ENCODE measurements around the gene ATP7B.

The ATP7B gene

DNA sequence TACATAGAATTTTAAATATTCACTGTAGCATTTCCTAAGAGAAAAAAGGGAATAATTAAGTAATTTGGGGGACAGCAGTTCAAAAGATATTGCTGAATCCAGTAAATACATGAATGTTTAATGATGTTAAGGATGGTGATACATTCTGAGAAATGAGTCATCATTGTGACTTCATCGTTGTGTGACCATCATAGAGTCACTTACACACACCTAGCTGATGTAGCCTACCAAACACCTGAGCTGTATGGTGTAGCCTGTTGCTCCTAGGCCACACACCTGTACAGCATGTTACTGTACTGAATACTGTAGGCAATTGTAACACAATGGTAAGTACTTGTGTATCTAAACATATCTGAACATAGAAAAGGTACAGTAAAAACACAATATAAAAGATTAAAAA, 34.8 kb downstream of the ATP7B start:
- DNase-seq, result no peak

DNA sequence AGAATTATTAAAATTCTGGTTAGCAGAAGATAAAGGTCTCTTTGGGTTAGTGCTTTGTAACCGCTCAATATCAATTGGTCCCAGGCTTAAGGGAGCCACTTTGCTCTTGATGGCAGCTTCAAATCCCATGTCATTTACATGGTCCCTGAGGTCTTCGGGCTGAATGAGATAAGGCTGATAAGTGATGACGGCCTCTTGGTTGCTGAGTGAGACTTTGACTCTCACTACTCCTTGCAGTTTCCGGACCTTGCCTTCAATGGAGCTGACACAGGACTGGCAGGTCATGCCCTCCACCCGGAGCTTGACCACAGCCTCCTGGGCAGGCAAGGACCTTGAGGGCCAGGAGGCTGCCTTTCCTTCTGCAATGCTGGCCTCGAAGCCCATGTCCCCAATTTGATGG, 36.8 kb downstream of the ATP7B start:
- no peak for DNase-seq

DNA sequence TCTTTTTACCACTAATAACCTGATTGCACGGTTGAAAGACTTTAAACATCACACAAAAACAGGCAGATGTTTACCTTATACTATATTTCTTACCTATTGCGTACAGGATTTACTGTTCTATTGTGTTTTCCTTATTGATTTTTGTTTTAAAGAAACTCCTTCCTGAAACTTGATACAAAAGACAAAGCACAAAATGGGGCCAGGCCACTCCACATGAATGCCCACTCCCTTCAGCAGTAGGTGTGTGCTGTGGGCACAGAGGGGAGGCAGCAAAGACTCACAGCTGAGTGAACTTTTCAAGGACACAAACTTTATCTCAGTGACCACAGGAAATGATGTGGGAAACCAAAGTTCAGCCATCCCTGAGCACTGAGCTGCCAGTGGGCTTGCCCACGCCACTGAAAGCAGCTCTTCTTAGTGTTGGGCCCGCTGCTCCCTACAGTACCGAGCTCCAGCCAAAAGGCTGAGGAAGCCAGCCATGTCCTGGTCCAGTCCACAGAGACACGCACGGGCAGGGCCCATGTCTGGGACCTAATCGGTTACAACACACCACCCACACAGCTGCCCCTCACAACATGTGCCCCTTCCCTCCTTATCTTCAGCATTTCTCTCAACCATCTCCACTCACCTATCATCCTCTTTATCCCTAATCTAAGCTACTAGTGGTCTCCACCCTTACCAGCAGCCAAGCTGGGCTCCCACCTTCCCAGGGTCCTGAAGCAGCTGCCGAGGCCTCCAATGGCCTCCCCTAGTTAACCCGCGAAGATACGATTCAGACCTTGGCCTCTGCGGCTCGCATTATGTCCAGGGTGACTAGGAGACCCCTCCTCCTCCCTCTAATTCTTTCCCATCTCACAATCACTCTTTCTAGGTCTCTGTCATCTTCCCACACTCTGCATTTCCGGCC, 39.5 kb downstream of the ATP7B start:
- no peak for DNase-seq

DNA sequence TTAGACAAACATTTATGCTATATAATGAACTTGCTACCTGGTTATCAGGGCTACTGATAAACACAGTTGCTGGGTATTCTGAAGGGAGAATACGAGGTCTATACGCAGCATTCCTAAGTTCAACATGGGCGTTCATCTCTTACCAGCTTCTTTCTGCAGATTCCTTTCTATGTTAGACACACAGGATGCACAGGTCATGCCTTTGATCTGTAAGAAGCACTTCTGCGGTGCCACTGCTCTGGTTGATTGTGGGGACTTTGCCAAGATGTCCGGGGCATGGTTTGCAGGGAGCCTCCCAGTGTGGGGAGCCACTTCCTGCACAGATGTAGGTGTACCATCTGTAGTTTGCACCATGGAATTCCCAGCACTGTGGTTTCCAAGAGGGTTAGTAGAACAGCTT, 40.9 kb downstream of the ATP7B start:
- DNase-seq, result peak in 1 of 2 donors; percentile 4

DNA sequence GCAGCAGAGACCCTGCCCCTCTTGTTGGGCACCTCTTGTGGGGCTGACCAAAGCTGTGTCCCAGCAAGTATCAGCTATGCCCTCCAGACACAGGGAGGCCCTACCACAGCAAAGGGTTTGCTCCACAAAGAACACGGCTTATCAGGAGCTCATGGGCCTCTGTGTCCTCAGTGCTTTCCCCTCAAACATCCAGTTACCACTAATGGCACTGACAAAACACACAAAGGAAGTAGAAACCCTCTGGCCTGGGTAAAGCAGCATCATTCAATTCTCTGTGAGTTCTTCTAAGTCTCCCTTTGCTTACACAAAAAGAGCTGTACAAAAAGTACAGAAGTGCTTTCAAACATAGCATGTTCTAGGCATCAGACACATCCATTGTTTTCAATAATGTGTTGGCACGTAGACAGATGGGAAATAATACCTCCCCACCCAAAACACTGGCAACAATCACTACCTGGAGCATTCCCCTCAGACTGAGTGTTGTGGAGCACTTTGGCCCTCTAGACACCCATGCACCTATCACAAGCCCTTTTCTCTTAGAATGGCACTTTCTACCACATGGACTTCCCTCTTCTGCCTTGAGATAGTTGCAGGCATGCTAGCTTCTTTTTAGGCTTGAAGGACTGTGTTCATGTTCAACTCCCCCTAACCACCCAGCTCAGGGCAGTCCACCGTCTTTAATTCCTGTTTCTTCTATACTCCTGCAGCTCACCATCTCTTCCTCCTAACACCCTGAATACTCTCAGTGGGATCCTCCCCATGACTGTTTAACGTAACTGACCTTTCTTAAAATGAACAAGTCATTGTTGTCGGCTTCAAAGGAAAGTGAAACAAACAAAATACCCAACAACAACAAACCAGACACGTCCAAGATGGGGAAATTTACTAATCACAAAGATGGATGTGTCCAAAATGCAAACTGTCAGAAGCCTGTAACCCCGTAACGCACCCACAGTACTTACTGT, 43.5 kb downstream of the ATP7B start:
- no peak for DNase-seq

DNA sequence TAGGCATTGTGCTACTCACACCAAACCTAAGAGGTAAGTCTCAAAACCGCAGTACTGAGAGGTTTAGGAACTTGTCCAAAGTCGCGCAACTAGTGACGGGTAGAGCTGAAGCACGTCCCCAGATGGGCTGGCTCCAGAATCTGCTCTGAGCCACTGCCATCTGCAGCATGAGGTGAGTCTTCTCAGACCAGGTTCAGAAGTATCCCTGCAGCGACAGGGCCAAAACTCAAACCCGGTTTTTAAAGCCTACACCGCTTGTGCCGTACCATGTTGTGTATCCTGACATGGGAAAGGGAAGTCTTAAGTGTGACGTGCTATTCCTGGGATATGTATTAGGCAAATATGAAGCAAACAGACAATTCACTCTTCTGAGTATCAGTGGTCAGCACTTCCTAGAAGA, 45.1 kb downstream of the ATP7B start:
- DNase-seq, result no peak

DNA sequence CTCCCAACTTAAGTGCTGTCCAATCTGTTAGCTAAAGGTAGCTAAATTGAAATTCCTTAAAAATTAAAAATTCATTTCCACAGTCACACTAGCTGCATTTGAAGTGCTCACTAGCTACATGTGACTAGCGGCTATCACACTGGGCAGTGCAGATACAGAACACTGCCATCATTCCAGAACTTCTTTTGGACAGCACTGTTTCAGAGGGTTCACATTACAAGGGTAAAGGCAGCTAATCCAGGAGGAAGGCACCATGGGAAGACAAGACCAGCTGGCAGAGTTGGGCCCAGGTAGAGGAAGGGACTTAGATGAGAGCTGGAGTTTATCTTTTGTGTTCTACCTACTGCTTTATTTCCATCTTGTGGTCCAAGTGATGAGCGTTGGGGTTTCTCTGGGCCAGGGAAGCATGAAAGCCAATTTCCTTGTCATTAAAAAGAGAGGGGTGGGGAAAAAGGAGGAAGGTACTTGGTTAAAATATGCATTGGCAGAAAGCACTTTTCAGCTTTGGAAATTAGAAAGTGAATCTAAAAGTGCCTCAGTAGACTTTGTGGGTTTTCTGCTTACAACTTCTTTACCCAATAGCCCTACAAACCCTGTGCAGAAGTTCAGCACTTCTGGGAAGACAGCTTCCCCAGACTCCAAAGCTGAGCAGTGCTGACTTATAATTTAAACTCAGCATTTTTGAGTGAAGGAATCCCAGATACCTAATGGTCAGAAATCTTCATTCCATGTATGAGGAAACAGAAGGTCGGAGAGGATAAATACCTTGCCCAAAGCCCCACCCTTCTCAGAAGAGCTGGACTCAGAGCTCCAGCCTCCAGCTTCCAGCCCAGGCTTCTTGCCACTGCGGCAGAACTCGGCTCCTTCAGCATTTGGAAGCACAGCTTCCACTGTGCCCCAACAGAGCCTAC, 49.5 kb downstream of the ATP7B start:
- no peak for DNase-seq

DNA sequence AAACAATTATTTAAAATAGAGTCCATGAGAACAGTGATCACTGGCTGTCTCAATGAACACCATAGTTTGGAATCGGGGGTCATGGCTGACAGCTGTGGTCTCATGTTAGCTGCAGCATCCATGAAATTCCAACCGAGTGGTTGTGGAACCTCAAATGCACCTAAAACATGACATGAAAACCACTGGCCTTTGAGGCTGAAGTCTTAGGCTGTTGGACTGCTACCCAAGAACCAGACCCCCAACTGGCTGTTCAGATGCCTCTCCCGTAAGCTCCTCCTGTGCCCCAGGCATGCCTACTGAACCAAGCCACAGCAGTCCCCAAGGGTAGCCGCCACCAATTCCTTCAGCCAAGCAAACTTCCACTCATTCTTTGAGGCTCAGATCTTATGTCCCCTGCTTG, 50.5 kb downstream of the ATP7B start:
- DNase-seq, result no peak

DNA sequence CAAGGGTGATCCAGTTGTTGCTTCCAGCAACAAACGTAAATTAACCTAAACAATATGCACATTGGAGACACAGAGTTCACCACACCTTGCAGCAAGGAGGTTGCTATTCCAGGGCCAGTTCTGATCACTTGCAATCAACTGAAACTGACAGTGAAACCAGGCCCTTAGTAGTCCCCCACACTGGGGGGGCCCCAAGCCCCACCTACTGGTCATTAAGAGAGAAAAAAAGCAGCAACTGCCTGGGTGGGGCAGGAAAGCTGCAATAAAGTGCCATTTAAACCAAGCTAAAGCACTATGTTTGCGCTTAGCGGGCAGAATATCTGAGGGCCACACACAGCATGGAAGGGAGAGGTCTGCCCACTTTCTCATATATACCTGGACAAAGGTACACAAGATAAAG, 51.5 kb downstream of the ATP7B start:
- DNase-seq, result no peak

DNA sequence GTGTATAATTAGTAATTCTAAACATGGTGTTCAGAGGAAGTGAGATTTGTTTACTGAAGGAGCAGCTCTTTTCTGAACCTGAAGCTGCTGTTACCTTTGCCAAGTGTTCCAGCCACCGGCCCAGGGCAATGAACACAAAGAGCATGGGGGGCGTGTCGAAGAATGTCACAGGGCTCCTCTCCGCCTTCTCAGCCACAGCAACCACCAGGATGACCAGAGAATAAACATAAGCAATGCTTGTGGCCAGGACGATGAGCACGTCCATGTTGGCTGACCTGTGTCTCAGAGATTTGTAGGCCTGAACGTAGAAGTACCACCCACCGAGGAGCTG, 53.1 kb downstream of the ATP7B start:
- no peak for DNase-seq

DNA sequence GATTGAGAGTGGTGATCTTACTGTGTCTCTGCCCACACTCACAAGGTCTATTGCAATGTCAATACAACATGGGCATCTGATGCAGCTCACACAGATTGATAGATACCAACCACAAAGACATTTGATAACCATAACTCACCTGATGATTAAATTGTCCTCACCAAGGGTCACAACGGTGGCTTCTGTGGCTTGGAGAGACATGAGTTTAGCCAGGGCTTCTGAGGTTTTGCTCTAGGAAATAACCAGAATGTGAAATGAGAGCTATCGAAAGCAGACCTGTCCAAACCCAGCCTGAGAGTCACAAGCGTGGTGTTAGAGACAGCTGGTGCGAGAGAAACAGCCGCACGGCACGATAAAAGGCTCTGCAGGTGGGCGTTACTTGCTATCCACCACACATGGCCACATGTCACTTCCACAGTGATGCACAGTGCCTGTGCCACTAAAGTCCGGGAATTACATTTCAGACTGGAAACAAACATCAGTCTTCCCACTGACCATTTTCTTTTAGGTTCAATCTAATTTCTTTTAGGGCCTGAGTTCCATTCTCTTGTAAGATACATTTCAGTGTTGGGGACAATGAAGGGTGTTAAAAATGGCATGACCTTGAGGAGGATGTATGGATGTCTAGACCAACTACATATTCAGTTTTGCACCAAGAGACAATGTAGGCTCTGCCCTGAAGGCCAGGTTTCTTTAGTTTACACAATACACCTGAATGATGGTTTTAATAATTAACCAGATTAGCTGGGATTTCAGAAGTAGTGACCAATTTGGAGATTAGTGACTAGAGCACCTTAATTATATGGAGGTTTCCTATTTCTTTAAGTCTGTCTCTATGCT, 53.7 kb downstream of the ATP7B start:
- no peak for DNase-seq

DNA sequence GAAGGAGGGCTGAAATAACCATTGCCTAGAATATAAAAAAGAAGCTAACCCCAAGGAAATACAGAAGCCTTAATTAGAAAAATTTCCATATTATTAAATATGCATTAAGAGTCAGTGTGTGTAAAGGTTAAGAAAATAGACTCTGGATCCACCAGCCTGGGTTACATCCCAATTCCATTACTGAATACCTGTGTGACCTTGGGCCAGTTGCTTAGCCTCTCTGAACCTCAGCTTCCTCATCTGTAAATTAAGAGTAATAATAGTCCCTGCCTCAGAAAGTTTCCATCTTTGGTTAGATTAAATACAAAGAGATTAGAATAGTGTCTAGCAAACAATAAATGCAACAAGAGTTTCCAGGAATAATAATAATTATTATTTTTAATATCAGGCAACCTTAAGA, 54.5 kb downstream of the ATP7B start:
- no peak for DNase-seq

DNA sequence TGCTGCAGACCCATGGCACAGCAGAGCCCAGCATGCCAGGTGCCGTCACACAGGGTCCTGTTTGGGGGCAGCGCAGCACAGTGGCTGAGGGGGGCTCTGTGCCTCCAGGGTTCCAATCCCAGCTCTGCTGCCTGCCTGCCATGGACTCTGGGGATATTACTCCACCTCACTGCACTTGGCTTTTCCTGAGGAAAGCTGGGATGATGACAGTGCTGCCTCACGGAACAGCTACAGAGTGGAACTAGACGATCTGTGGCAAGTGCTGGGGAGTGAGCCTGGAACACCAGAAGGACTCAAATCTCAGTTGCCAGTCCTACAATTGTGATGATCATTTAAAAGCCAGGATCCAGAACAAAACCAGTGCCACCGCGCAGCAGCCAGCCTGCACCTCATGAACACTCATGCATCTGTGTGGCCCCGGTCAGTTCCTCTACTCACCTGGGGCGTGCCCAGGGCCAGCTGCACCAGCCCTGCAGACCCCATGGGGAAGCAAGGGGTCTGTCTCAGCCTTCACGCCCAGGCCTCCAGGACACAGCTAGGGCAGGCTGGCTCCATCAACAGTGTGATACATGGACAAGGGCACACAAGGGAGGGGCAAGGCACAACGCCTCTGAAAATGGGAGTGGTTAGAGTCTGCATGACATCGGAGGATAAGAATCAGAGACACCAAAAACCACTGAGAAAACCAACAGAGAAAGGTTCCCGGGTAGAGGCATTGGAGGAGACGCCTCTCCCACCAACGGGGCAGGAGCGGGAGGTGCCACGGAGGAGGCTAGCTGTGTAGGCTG, 55.2 kb downstream of the ATP7B start:
- DNase-seq, result no peak

DNA sequence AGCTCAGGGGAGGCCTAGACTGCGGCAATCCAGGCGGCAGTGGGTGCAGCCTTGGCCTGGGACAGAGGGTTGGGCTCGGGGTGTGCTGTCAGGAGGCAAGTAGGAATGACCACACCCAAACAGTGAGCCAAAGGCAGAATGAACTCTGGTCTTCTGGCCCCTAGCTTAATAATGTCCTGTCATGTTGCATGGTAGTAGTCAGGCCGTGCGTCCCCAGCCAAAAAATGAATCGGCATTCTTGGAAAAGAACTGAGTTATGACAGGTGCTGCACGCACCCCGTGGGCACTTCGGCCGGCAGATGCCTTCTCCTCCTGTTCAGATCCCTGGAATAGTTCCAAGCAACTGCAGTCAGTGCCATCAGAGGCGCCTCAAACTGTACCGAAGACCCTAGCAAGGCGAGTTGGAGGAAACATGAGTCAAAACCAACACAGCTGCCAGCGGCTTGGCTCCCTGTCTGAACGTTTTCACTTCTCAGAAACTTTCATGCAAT, 55.9 kb downstream of the ATP7B start:
- no peak for DNase-seq

DNA sequence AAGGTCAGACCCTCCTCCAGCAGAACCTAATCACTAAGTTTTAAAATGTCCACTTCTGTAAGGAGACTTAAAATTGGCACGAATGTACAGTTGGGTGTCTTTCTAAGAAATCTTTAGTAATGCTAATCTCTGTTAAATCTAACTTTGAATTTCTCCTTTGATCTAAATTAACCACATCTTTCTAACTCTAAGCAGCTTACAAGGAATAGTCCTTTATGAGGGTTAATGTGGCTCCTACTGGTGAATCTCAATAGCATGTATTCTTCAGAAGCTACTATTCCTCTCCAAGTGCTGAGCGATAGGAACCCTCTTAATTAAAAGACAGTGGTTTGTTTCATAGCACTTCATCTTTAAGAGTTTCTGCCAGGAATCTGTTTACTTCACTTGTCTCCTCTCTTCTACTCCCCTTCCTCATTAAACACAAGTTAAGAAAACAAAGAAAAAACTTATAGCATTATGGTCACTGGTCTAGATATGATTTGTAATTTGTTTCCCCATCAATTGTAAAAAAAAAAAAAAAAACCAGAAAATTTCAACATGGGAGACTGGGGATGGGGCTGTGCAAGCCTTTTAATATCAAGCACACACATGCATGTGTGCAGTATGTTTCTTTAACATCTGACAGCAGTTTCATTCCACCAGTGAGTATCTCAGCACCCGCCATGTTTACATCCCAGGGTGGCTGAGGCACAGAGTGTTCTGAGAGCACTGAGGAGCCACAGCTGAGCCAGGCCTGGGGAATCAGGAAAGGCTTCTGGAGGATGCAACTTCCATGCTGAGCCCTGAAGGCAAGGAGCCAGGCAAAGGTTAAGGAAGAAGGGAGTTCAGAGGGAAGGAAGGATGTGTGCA, 57.7 kb downstream of the ATP7B start:
- no peak for DNase-seq

DNA sequence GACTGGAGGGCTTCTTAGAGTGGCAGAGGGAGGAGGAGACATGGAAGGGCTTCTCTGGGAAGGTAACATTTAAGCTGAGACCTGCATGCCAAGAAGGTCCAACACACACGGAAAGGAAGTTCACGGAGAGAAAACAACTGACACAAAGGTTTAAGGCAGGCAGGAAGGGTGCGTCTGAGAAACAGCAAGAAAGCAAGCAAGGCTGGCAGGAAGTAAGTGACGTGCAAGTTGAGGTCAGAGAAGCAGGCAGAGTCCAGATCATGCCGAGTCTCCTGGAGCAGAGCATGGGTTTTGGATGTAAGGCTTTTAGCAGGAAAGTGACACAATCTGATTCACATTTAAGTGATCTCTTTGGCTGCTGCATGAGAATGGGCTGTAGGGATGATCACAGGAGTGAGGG, 60.5 kb downstream of the ATP7B start:
- DNase-seq, result peak; percentile 26 to 48

DNA sequence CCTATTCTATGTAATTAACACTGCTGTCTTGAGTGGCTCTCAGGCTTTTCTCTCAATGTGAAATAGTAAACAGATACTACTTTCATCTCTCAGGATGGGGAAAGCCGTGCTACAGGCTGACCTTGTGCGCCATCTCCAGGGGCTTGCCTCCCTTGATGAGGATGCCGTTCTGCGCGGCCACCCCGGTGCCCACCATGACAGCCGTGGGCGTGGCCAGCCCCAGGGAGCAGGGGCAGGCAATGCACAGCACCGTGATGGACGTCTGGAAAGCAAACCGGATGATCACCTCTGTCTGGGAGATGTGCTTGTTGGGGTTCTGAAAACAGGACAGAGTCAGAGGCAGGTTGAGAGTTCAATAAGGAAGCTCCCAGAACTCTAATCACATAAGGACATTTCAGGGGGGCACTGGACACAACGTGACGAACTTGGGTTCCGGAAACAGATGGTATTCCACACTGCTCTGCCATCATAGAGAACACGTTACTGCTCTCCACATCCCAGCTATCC, 65.0 kb downstream of the ATP7B start:
- no peak for DNase-seq

DNA sequence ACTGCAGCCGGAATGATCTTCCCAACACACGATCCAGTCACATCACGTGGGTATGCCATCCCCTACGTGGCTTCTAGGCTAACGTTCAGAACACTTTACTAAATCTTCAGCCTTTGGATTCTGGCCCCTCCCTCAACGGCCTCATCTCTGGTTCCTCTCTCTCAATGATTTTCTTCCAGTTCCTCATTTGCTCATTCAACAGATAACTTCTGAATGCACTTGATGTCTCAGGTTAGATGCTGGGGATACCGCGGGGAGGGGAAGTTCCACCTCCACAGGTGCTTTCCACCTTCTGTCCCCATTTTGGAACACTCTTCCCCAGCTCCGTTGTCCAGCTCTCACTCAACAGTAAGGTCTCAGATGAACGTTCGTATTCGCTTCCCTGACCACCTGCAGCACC, 66.1 kb downstream of the ATP7B start:
- no peak for DNase-seq

DNA sequence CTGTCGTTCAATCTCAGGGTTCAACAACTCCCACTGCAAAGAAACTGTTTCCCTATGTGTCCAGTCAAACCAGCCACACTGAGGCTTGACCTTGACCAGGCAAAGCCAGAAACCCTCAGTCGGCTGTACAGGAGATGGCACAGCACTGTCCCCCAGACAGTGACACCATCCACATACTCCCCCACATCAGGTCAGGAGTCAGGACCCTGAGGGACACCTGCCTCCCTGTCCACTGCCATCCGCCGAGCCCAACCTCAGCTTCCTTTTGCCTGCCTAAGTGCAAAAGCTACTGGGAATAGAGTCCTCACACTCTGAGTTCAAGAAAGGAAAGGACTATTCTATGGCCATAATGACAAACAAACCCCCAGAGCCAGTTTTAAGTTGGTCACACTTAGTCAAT, 66.8 kb downstream of the ATP7B start:
- DNase-seq, result no peak

DNA sequence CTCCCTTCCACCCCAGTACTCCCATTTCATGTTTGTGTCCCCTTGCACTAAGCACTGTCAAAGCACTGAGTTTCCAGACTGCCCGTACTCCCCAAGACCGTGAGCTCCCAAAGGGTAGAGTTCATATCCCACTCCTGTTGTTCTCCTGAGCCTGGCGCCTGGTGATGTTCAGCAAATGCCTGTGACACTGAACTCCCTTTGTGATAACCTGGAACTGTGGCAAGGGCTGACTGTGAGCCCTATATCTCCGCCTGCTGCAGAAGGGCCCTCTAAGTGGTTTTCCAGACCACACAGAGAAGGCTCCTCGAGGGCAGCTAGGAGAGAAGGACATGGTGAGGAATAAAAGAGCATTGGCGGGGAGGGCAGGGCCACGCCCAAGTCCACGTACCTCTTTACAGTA, 67.5 kb downstream of the ATP7B start:
- DNase-seq, result no peak
